ENCODE results near the gene HCK. TPM values are rescaled to one million over a fixed set of nuclear protein-coding genes. Genes with fewer than 3 reads are reported as not detected.

Gene HCK
- 10 to 100 TPM in 1 of 4 donors, 1 to 10 TPM in 3; 7.0 to 10.2 (median 8.7) TPM for total RNA-seq

GRCh38 chr20:32052090-32052777, at the start of gene HCK:
HCK (plus strand) TSS chr20:32052242.
- intact Hi-C loops (cut with DNase I; ENCODE audit: low total_unique reads): no loop called here
- TF ChIP-seq, protein P1, sequence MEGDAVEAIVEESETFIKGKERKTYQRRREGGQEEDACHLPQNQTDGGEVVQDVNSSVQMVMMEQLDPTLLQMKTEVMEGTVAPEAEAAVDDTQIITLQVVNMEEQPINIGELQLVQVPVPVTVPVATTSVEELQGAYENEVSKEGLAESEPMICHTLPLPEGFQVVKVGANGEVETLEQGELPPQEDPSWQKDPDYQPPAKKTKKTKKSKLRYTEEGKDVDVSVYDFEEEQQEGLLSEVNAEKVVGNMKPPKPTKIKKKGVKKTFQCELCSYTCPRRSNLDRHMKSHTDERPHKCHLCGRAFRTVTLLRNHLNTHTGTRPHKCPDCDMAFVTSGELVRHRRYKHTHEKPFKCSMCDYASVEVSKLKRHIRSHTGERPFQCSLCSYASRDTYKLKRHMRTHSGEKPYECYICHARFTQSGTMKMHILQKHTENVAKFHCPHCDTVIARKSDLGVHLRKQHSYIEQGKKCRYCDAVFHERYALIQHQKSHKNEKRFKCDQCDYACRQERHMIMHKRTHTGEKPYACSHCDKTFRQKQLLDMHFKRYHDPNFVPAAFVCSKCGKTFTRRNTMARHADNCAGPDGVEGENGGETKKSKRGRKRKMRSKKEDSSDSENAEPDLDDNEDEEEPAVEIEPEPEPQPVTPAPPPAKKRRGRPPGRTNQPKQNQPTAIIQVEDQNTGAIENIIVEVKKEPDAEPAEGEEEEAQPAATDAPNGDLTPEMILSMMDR (IDR thresholded peaks at IDR 0.05): no peak
- TF ChIP-seq POLR2A (IDR thresholded peaks at IDR 0.05): no peak
- peak in 1 of 2 donors; percentile 83 for DNase-seq (ENCODE audit: low spot score in 2 of 2)
- WGBS, 2 donors: 1 to 2% methylated on average over 49 to 58 of the region's 58 CpGs
- H3K4me3 ChIP-seq (ENCODE audit: low read depth, poor library complexity, severe bottlenecking): peak within 1 kb of the TSS; percentile 21

DNA sequence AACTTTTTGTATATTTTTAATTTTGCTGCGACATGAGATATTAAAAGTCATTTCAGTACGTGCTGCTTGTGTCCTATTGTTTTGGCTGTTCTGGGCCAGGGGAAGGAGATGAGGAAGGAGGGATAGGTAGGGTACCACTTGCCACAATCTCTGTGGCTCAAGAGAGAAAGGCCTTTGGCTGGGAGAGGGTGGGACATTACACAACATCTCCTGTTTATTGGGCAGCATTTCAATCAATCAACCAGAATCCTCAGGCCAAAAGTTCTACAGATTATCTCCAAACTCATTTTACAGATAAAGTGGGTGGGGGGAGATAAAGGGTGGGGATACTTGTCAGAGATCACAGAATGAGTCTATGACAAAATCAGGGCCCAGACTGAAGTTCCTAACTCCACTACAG, 48.7 kb upstream of the HCK start:
- no peak for TF ChIP-seq POLR2A (IDR thresholded peaks at IDR 0.05)
- TF ChIP-seq, protein P1 (IDR thresholded peaks at IDR 0.05): no peak
- H3K4me3 ChIP-seq (ENCODE audit: low read depth, poor library complexity, severe bottlenecking): no peak overlapping the region
- WGBS, 2 donors: 81 to 83% methylated on average over 2 of the region's 2 CpGs
- intact Hi-C loops (cut with DNase I; ENCODE audit: low total_unique reads): no loop called here
- DNase-seq (ENCODE audit: low spot score in 2 of 2): no peak

DNA sequence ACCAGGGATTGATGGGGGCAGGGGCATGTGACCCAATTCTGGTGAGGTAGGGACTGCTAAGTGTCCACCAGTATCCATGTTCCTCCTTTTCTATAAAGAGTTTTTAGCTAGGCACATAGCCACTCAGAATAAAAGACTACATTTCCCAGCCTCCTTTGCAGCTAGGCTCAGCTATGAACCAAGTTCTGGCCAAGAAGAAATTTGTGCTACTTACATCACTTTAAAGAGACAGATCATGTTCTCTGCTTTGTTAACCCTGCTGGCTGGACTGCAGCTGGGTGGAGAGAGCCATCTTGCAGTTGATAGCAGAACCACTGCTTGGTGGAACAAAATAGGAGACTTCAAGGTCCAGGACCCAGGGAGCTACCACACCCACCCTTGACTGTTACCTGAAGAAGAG, 47.1 kb upstream of the HCK start:
- no peak overlapping the region for H3K4me3 ChIP-seq (ENCODE audit: low read depth, poor library complexity, severe bottlenecking)
- intact Hi-C loops (cut with DNase I; ENCODE audit: low total_unique reads): no loop called here
- DNase-seq (ENCODE audit: low spot score in 2 of 2): no peak
- TF ChIP-seq, protein P1 (IDR thresholded peaks at IDR 0.05): no peak
- no peak for TF ChIP-seq POLR2A (IDR thresholded peaks at IDR 0.05)

GRCh38 chr20:32006053-32006452, 46.0 kb upstream of the HCK start:
- intact Hi-C loops (cut with DNase I; ENCODE audit: low total_unique reads): no loop called here
- no peak overlapping the region for H3K4me3 ChIP-seq (ENCODE audit: low read depth, poor library complexity, severe bottlenecking)
- TF ChIP-seq, protein P1 (IDR thresholded peaks at IDR 0.05): no peak
- no peak for TF ChIP-seq POLR2A (IDR thresholded peaks at IDR 0.05)
- no peak for DNase-seq (ENCODE audit: low spot score in 2 of 2)
- whole genome bisulfite sequencing, 2 donors: 85 to 87% methylated on average over 5 of the region's 5 CpGs

DNA sequence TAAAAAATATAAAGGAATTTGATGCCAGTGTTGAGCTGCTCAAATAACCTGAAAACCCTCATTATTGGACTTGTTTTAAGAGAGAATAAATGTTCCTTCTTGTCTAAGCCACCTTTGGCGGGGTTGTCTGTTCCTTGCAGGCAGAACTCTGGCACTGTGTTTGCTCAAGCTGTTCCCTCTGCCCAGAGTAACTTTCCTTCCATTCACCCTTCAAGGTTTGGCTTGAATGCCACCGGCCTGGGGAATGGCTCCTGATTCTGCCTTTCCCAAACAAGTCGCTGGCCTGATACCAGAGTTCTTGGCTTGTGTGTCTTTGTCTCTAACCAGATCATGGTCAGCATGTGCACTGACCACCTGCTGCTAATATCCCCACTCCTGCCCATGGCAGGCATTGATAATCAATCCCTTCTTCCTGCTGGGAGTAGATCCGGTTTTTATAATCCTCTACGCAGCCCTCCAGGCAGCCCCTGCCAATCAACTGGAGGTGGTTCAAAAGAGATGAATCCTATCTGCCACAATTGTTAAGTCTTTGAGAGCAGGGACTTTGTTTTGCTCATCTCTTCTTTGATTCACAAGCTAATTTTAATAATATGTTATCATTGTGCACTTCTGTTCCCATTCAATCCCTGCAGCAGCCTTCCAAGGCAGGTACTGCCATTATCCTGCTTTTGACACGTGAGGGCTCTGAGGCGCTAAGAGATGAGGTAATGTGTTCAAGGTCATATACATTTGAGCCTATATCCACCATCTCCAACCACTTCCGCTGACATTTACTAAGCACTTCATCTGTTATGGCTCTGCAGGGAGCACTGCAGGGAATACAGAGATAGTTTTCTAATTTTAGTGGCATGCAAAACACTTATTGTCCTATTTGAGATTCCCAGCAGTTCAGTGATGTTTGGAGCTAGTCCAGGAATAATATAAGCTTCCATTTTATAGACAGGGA, 44.9 kb upstream of the HCK start:
- TF ChIP-seq, protein P1 (IDR thresholded peaks at IDR 0.05): no peak
- TF ChIP-seq POLR2A (IDR thresholded peaks at IDR 0.05): no peak
- intact Hi-C loops (cut with DNase I; ENCODE audit: low total_unique reads): no loop called here
- no peak overlapping the region for H3K4me3 ChIP-seq (ENCODE audit: low read depth, poor library complexity, severe bottlenecking)
- 61 to 63% methylated on average over 8 of the region's 8 CpGs for WGBS, 2 donors
- no peak for DNase-seq (ENCODE audit: low spot score in 2 of 2)

Measured in lower leg skin (tissue), 4 donors.